Colonic mucosa (tissue), 4 donors: ENCODE data around the gene CDH18. TPM values are rescaled to one million over a fixed set of nuclear protein-coding genes. Genes with fewer than 3 reads are reported as not detected.

ENCODE experiments used
- DNase-seq: peaks from one replicate; pipeline ENCODE4 v3.0.0-alpha.2; 2020
- H3K27ac ChIP-seq: fragments of 200-600 bp; one replicate; pipeline ENCODE4 v1.8.0; 2021
- H3K27me3 ChIP-seq: fragments of 200-600 bp; one replicate; pipeline ENCODE4 v1.8.0; 2021
- H3K36me3 ChIP-seq: fragments of 200-600 bp; one replicate; pipeline ENCODE4 v1.8.0; 2021
- H3K4me1 ChIP-seq: fragments of 200-600 bp; one replicate; pipeline ENCODE4 v1.8.0; 2021; ENCODE audit warnings: mild to moderate bottlenecking
- H3K4me3 ChIP-seq: fragments of 200-600 bp; one replicate; pipeline ENCODE4 v1.8.0; 2021
- H3K9ac ChIP-seq, 2 donors: one replicate each; pipeline ENCODE4 v1.7.0; 2013; ENCODE audit warnings: control low read depth in 2 of 2, low read depth in 2 of 2, low read length in 2 of 2
- H3K9me3 ChIP-seq: fragments of 200-600 bp; one replicate; pipeline ENCODE4 v1.8.0; 2021
- CTCF ChIP-seq: fragments of 200-600 bp; IDR thresholded peaks from one replicate; pipeline ENCODE4 v1.8.0; 2022; ENCODE audit warnings: antibody characterized with exemption, mild to moderate bottlenecking
- intact Hi-C: fragments of 100-400 bp; cut with DNase I; formaldehyde crosslinking; loops from one replicate; pipeline ENCODE4 v1.14.1; 2022
- total RNA-seq, 2 donors: library from RNA; stranded (reverse); fragmentation: NEBNext Ultra II Directional in 1 of 2; extraction: Animal tissue kit (Norgen Biotek cat#: 25700) in 1 of 2; gene quantifications; one replicate each; pipeline ENCODE4 v1.2.1, GENCODE V29; 2021
- donor health status: healthy.
- donor health status: DM: no; HTN: no; CAD: no.
- donor health status: DM: no; HTN: no; CAD: no.

The CDH18 gene
- total RNA-seq, 2 donors from 2014 or later = not detected

GRCh38 chr5:19719109-19719508 is 268.9 kb downstream of the CDH18 start:
- no peaks in the 10 kb centered on the region for H3K9me3 ChIP-seq
- no peaks in the 10 kb centered on the region for H3K4me1 ChIP-seq
- no peak for DNase-seq
- no peak overlapping the region for H3K27ac ChIP-seq
- H3K27me3 ChIP-seq = no peaks in the 10 kb centered on the region
- no peak for TF ChIP-seq CTCF
- H3K9ac ChIP-seq = no peak overlapping the region
- no peaks in the 10 kb centered on the region for H3K36me3 ChIP-seq
- H3K4me3 ChIP-seq = no peak overlapping the region
- intact Hi-C loops = no loop called here

GRCh38 chr5:19713740-19714139 is 274.3 kb downstream of the CDH18 start:
- H3K9ac ChIP-seq = no peak overlapping the region
- H3K4me1 ChIP-seq = no peaks in the 10 kb centered on the region
- H3K9me3 ChIP-seq = no peaks in the 10 kb centered on the region
- no peaks in the 10 kb centered on the region for H3K27me3 ChIP-seq
- H3K27ac ChIP-seq = no peak overlapping the region
- no peak for TF ChIP-seq CTCF
- no peak for DNase-seq
- intact Hi-C loops = no loop called here
- H3K36me3 ChIP-seq = no peaks in the 10 kb centered on the region
- H3K4me3 ChIP-seq = no peak overlapping the region

GRCh38 chr5:19709403-19709802 is 278.6 kb downstream of the CDH18 start:
- no peaks in the 10 kb centered on the region for H3K27me3 ChIP-seq
- H3K27ac ChIP-seq = no peak overlapping the region
- no peaks in the 10 kb centered on the region for H3K9me3 ChIP-seq
- TF ChIP-seq CTCF = no peak
- intact Hi-C loops = no loop called here
- no peak overlapping the region for H3K4me3 ChIP-seq
- DNase-seq = no peak
- no peak overlapping the region for H3K9ac ChIP-seq
- H3K36me3 ChIP-seq = no peaks in the 10 kb centered on the region
- H3K4me1 ChIP-seq = no peaks in the 10 kb centered on the region

- no peak for TF ChIP-seq CTCF
- no peak overlapping the region for H3K27ac ChIP-seq
- H3K9ac ChIP-seq = no peak overlapping the region
- no peaks in the 10 kb centered on the region for H3K4me1 ChIP-seq
- H3K36me3 ChIP-seq = no peaks in the 10 kb centered on the region
- H3K9me3 ChIP-seq = no peaks in the 10 kb centered on the region
- no peak for DNase-seq
- no peaks in the 10 kb centered on the region for H3K27me3 ChIP-seq
- intact Hi-C loops = no loop called here
- H3K4me3 ChIP-seq = no peak overlapping the region
These were observed 281.2 kb downstream of the CDH18 start for GRCh38 chr5:19706776-19707175.

GRCh38 chr5:19701731-19702130 is 286.3 kb downstream of the CDH18 start:
- Histone ChIP-seq H3K9ac (no peak overlapping the region), H3K27me3 (no peaks in the 10 kb centered on the region)
- intact Hi-C loops = no loop called here

More at GRCh38 chr5:19701731-19702130, 286.3 kb downstream of the CDH18 start:
- H3K4me1 ChIP-seq = no peaks in the 10 kb centered on the region
- no peak for DNase-seq
- H3K4me3 ChIP-seq = no peak overlapping the region
- TF ChIP-seq CTCF = no peak
- no peaks in the 10 kb centered on the region for H3K9me3 ChIP-seq
- H3K36me3 ChIP-seq = no peaks in the 10 kb centered on the region
- no peak overlapping the region for H3K27ac ChIP-seq
